ENCODE measurements around the gene ZCCHC7.
A peak's percentile ranks its signal among the peaks of the same experiment; 100 is the strongest.
"Not testable (repeated sequence)": the region's sequence is repeated elsewhere in the genome, so short reads cannot be mapped to it uniquely, and the experiment has no call there.

The ZCCHC7 gene

GRCh38 chr9:37301042-37301853, 180.9 kb downstream of the ZCCHC7 start:
- DNase-seq, result no peak

GRCh38 chr9:37301854-37302172, 181.4 kb downstream of the ZCCHC7 start:
- no peak for DNase-seq

GRCh38 chr9:37302277-37302676, 181.9 kb downstream of the ZCCHC7 start:
- DNase-seq, result no peak

- DNase-seq, result not testable (repeated sequence)
Measured at GRCh38 chr9:37303272-37303671, 182.9 kb downstream of the ZCCHC7 start.

DNA sequence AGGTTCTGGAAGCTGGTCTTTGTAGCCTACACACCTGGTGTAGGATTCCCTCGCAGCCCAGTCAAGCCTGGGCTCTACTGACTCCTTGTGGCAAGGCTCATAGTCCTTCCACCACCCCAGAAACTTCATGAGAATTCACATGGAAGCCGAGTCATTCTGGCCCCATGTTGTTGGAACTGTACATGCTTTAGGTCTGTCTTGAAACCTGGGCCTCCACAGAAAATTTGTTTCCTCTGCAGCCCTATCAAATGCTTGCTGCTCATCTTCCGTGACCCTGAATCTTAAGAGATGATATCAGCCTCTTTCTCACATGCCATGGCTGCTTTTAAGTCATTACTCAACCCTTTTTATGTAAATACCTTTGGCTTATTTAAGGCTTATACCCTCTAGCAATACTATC, 188.8 kb downstream of the ZCCHC7 start:
- DNase-seq, result peak; percentile 17

GRCh38 chr9:37311938-37312708, 191.7 kb downstream of the ZCCHC7 start:
- DNase-seq, result peak; percentile 61

GRCh38 chr9:37324261-37324683, 203.9 kb downstream of the ZCCHC7 start:
- peak; percentile 25 for DNase-seq

DNA sequence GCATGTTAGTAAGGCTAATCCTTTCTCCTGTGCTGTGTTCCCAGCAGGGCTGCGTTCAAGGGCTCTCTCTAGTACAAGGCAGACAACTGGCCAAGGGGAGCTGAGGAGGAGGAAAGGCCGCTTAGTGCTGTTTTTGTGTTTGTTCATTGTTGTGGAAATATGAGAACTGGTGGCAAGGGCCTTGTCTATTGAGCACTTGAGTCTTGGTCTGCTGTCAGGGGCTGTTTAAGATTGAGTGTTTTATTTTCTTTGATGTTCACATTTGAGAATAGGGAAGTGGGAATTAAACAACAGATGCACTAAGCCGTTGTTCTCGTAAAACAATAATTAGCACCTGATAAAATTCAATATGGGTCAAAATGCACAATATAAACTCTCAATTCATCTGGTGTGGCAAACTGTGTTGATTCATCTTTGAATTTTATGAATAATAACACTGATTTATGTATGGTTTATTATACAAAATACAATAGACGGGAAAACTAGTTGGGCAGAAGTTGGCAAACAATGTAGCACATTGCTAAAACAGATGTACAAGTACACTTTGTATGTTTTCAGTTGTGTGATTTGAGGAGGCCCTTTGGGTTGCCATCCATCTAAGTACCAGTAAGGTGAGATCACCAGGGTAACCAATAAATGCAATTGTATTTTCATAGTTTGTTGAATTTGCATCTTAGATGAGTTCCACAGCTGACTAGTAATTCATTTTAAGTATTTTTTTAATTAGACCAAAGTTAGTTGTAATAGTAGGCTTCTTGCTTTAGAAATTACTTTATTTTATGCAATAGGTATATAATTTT, 204.5 kb downstream of the ZCCHC7 start:
- DNase-seq, result no peak

GRCh38 chr9:37325778-37326177, 205.4 kb downstream of the ZCCHC7 start:
- no peak for DNase-seq

DNA sequence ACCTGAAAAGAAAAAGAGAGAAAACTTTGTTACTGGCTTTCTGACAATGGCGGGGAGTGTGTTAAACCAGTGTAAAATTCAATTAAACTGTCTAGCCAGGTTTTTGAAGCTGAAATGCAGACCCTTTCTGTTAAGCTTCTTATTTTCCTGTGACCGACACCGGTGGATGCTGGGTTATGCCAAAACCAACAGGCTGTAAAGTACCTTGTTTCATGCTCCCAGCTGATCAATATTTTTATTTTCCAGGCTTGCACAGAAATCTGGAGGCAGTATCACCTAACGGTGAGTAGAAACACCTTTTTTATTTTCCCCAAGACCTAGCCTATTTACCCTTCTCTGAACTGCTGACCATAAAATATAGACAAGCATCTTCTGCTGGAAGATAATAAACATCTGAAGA, 207.2 kb downstream of the ZCCHC7 start:
- no peak for DNase-seq

DNA sequence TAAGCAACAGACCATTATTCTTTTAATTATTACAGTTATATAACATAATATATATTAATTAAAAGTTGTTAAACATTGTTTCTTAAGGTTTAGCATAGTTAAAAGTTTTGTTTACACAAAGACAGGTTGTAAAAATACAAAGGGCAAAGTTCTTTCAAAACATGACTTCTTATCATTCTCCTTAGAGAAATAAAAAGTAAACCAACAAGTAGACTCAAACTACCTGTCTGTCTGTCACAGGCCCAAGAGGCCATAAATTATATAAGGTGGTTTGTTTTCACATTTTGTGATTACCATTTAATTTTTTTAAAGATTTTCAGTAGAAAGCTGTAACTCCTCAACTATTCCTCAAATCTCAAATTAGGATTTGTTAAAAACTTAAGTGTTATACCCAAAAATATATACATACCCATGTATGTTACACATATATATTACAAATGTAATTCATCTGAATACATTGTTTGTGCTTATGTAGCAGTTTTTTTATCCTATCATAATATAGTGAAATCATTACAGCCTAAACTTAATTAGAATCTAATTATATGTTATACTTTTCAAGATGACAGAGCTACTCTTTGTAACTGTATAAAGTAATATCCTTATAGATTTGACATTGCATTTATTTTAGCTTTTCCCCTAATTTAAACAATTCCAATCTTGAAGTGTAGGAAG, 208.3 kb downstream of the ZCCHC7 start:
- DNase-seq, result no peak

- DNase-seq, result peak; percentile 30
Measured at GRCh38 chr9:37329576-37329975, 209.2 kb downstream of the ZCCHC7 start.

DNA sequence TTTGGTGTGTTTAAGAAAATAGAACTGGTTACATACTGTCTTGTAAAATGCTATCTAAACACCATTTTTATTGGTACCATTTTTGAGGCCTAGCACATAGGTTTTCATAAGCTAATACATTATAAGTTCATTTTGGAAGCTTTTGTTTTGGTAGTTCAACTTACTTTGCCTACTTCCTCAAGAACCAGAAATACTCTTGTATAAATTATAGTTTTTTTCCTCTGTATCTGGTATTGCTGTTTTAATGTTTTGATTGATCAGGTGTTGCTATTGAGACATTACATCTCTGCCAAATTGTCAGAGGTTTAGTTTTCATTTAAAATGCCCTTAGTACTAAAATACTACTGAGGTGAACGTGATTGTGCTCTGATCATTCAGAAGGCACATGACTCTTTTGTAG, 211.5 kb downstream of the ZCCHC7 start:
- no peak for DNase-seq

DNA sequence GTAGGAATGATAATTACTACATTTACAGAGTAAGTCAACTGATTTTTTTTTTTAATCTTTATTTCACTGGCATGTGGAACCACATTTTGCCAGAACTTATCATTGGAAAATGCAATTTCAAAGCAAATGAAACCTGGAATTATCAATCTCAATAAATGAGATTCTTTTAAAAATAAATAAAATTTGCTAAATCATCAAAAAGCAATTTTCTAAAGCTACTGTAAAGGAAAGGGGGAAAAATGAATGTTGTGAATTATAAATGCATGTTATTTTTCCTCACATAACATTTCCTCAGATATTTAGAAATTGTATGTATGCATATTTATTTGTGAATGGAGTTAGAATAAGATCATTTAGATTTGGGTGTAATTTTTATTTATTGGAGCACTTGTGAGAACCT, 212.2 kb downstream of the ZCCHC7 start:
- no peak for DNase-seq

GRCh38 chr9:37333288-37333687, 212.9 kb downstream of the ZCCHC7 start:
- DNase-seq, result no peak

- no peak for DNase-seq
Measured at GRCh38 chr9:37335238-37335637, 214.9 kb downstream of the ZCCHC7 start.

DNA sequence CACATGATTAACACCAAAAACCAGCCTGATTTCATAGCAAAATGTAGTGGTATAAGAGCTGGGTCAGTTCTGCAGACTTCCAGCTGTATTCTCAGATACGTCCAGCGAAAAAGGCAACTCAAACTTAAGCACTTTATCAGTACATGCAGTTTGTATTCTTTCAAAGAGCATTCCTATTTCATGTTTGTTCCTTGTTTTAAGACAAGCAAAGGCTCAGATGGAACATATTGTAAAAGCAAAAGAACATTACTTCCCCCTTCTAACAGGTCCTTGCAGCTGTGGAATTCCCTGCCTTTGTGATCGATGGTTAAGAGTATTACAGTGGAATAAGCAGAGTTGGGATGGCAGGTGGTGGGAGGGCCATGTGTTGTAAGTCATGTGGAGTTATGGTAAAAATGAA, 215.8 kb downstream of the ZCCHC7 start:
- DNase-seq, result no peak

DNA sequence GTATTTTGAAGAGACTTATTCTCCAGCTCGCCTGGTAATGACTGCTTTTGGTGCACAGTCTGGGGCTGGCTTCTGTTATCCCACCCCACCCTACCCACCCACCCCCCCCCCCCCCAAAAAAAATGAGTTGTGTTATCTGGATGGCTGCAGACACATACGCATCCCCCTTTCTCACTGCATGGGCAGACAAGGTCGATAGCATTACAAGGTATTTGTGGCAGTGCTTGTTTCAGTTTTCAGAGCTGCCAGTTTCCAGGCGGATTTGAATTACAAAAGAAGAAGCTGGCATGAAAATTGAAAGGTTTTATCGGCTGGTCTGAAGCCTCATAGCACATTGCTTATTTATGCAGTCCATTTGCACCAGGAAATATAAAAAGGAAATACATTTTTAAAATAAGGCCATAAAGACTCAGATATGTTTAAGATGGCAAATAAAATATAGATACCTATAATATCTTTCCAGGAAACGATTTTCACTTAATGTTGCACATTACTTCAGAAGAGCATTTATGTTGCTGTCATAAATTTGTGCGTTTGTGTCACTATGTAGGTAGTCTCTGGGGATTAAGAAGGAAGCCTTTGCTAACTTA, 217.0 kb downstream of the ZCCHC7 start:
- DNase-seq, result no peak

DNA sequence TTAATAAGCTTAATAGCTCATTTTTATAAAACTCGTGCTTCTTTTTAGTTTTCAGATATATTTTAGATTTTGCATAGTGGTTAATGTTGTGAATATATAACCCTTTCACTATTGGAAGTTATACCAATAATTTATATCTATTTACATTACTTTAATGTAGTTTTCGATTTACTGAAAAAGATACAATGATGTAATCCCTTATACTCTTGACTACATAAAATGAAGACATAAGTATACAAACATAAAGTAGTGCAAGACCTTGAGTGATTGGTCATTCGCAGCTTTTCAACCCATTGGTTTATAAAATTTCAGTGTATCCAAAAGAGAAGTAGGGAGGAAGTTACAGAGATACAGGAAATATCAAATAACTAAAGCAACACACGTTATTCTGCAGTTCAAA, 217.8 kb downstream of the ZCCHC7 start:
- DNase-seq, result no peak

- no peak for DNase-seq
Measured at GRCh38 chr9:37339923-37340322, 219.5 kb downstream of the ZCCHC7 start.

DNA sequence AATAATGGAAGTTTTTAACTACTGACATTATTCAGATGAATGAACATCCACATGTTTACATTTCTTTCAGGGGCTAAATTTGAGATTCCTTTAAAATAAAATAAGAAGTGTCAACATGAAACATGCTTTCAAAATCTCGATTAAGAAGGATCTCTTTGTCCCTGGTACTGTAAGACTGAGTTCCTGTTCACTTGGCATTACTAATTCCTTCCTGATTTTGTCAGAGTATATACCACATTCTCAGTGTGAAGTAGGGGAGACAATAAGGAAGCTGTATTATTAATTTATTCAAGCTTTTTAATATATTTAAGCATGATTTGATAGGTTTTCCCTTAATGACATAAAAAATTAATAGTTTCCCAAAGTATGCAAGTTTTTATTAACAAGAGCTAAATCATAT, 220.6 kb downstream of the ZCCHC7 start:
- no peak for DNase-seq

- DNase-seq, result no peak
Measured at GRCh38 chr9:37341704-37342103, 221.3 kb downstream of the ZCCHC7 start.

DNA sequence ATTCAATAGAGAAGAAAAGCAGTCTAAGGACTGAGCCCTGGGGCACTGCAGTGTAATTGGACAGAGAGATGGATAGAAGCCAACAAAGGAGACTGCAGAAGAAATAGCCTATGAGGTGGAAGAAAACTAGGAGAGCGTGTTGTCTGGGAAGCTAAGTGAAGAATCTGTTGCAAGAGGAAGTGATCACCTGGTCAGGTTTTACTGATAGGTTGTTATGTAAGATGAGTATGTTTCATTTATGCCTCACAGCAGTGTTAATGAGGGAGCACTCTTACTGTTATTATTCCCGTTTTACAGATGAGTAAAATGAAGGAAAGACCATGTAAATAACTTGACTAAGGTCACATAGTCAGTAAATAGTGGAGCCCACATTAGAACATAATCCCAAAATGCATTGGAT, 222.1 kb downstream of the ZCCHC7 start:
- no peak for DNase-seq

All from fibroblast of skin of right biceps (primary cell).